Panc1 (cell line): ENCODE measurements around the gene RASA3. TPM values are rescaled to one million over a fixed set of nuclear protein-coding genes. Genes with fewer than 3 reads are reported as not detected.

ENCODE experiments used
- ATAC-seq: fragments of 200-7000 bp; cut with Tn5 transposase; 2 replicates; pipeline ENCODE4 v1.9.1; 2020; ENCODE audit warnings: mild to moderate bottlenecking, moderate library complexity
- BruUV-seq: library from RNA; stranded (reverse); fragments of 400-500 nt; replicated peaks from 2 replicates; lab custom pipeline; 2021; lab: Mats Ljungman, UMichigan
- CTCF ChIA-PET: fragments of 300-600 bp; sonication (Branson Sonifier 250); formaldehyde crosslinking; loops from one replicate; lab custom pipeline; 2022; ENCODE audit warnings: antibody characterized with exemption; lab: Charles Lee
- POLR2A ChIA-PET: fragments of 300-600 bp; sonication (Branson Sonifier 250); formaldehyde crosslinking; loops from one replicate; lab custom pipeline; 2022; ENCODE audit warnings: antibody characterized with exemption; lab: Charles Lee
- DNase-seq: peaks from one replicate; pipeline ENCODE4 v3.0.0-alpha.2; 2010; ENCODE audit warnings: low read depth, low spot score
- H3K27ac ChIP-seq: 2 replicates; pipeline ENCODE4 v1.5.1; 2011; ENCODE audit warnings: mild to moderate bottlenecking, low read length, inconsistent platforms
- H3K27me3 ChIP-seq: fragments of 200-500 bp; sonication (Bioruptor generic); 2 replicates; pipeline ENCODE4 v1.6.0; 2014; ENCODE audit warnings: low read length, inconsistent platforms; ENCODE audit not compliant: control insufficient read depth, insufficient read depth
- H3K36me3 ChIP-seq: fragments of 200-500 bp; sonication (Bioruptor generic); 2 replicates; pipeline ENCODE4 v1.5.1; 2014; ENCODE audit warnings: inconsistent platforms, mild to moderate bottlenecking, low read length, moderate library complexity; ENCODE audit not compliant: control insufficient read depth, insufficient read depth
- H3K4me1 ChIP-seq: 2 replicates; pipeline ENCODE4 v1.5.1; 2011; ENCODE audit warnings: inconsistent platforms, mild to moderate bottlenecking, low read length, moderate library complexity; ENCODE audit not compliant: control insufficient read depth, insufficient read depth
- H3K4me3 ChIP-seq, 2 experiments: 2 replicates each; pipeline ENCODE4 v1.5.1; 2011 to 2012; ENCODE audit warnings: low read depth in 2 of 2, low read length in 2 of 2, mild to moderate bottlenecking in 2 of 2, inconsistent platforms in 1 of 2, moderate library complexity in 1 of 2
- H3K9me3 ChIP-seq: fragments of 200-500 bp; sonication (Bioruptor generic); 2 replicates; pipeline ENCODE4 v1.5.1; 2014; ENCODE audit warnings: low read depth, mild to moderate bottlenecking, inconsistent platforms, low read length, moderate library complexity; ENCODE audit not compliant: control insufficient read depth, insufficient read depth
- CTCF ChIP-seq: fragments of 450-650 bp; IDR thresholded peaks from 2 replicates; pipeline ENCODE4 v1.5.1; 2017; ENCODE audit warnings: mild to moderate bottlenecking
- POLR2AphosphoS5 ChIP-seq: IDR thresholded peaks from 2 replicates; pipeline ENCODE4 v1.6.1; 2012; ENCODE audit warnings: mild to moderate bottlenecking, low read depth, low read length, moderate library complexity
- REST ChIP-seq, 2 experiments: IDR thresholded peaks; 2 replicates each; pipeline ENCODE4 v1.6.1; 2011 to 2012; ENCODE audit warnings: low read depth in 2 of 2, control low read depth in 1 of 2, low read length in 1 of 2, mild to moderate bottlenecking in 1 of 2, moderate library complexity in 1 of 2; ENCODE audit not compliant: insufficient read depth in 1 of 2
- SIN3A ChIP-seq: IDR thresholded peaks from 2 replicates; pipeline ENCODE4 v1.6.1; 2012; ENCODE audit warnings: low read depth, mild to moderate bottlenecking, low read length, moderate library complexity, borderline replicate concordance; ENCODE audit not compliant: insufficient read depth
- TCF7L2 ChIP-seq: IDR thresholded peaks from 2 replicates; pipeline ENCODE4 v1.6.1; 2011; ENCODE audit warnings: mild to moderate bottlenecking, low read depth, low read length, inconsistent platforms
- in situ Hi-C: cut with HindIII; loops from 2 replicates; pipeline ENCODE4 v1.10.0; 2016; ENCODE audit warnings: low sequenced_read_pairs, low pct_unique_long_range_greater_than_20kb
- intact Hi-C: fragments of 100-400 bp; cut with micrococcal nuclease; formaldehyde crosslinking; loops from one replicate; pipeline ENCODE4 v1.10.0; 2022; ENCODE audit not compliant: unreplicated experiment
- total RNA-seq: library from RNA; stranded (reverse); gene quantifications from one replicate; pipeline ENCODE4 v1.2.1, GENCODE V29; 2021; ENCODE audit not compliant: unreplicated experiment

RASA3 gene
- total RNA-seq, 1 experiment from 2014 or later = 33.7 TPM

GRCh38 chr13:114059428-114059827, 73.0 kb downstream of the RASA3 start:
- Histone ChIP-seq H3K4me1 (peaks cover 33% of the 10 kb centered on the region), H3K9me3 (no peaks in the 10 kb centered on the region), H3K36me3 (no peaks in the 10 kb centered on the region), H3K4me3 (no peak overlapping the region), H3K27ac (no peak overlapping the region), H3K27me3 (no peaks in the 10 kb centered on the region)
- POLR2A ChIA-PET = no interaction called here
- CTCF ChIA-PET = no interaction called here
- in situ Hi-C loops (no loop called here), intact Hi-C loops (no loop called here)
- no peak for TF ChIP-seq POLR2AphosphoS5
- TF ChIP-seq SIN3A = no peak
- no peak for TF ChIP-seq TCF7L2
- TF ChIP-seq CTCF = no peak
- TF ChIP-seq REST (IDR thresholded peaks at IDR 0.05; ENCODE audit: insufficient read depth in 1 of 2, low read depth in 2 of 2, low read length in 1 of 2) = no peak
- ATAC-seq (no peak), DNase-seq (no peak)
- BruUV-seq = no TSS peak

GRCh38 chr13:114058051-114058867, 74.2 kb downstream of the RASA3 start:
- no peak for DNase-seq
- no peaks in the 10 kb centered on the region for H3K9me3 ChIP-seq
- no peak overlapping the region for H3K4me3 ChIP-seq
- ChIA-PET CTCF (no interaction called here), POLR2A (no interaction called here)
- no peak for TF ChIP-seq SIN3A
- TF ChIP-seq REST (IDR thresholded peaks at IDR 0.05; ENCODE audit: insufficient read depth in 1 of 2, low read depth in 2 of 2, low read length in 1 of 2) = no peak
- BruUV-seq = no TSS peak
- H3K36me3 ChIP-seq = no peaks in the 10 kb centered on the region
- H3K27me3 ChIP-seq = no peaks in the 10 kb centered on the region
- intact Hi-C loops (no loop called here), in situ Hi-C loops (no loop called here)
- peaks cover 22% of the 10 kb centered on the region for H3K4me1 ChIP-seq
- peak overlapping the region; percentile 29; the same call in 1 of the 2 replicates for H3K27ac ChIP-seq
- ATAC-seq = no peak
